CD4-positive, alpha-beta T cell treated with Interleukin-21 for 1 hour (primary cell): ENCODE data around the gene EML2.

Experiments used
- DNase-seq: peaks from one replicate; pipeline ENCODE4 v3.0.0-alpha.2; 2020

EML2 gene

DNA sequence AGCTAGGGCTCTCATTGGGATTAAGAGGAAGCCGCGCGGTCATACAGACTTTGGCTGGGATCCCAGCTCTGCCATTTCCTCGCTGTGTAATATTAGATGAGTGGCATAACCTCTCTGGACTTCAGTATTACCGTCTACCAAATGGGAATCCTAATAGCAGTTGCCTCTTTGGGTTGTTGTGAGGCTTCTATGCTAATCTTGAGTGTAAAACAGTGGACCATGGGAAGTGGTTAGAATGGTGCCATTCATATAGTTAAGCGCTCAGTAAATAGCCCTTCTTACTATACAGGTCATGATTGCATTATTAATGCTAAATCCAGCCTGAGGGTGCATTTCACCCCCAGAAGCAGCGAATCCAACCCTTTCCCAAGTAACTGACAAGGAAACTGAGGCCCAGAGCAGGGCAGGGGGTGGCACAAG is 54.0 kb downstream of the EML2 start:
- DNase-seq, result no peak

DNA sequence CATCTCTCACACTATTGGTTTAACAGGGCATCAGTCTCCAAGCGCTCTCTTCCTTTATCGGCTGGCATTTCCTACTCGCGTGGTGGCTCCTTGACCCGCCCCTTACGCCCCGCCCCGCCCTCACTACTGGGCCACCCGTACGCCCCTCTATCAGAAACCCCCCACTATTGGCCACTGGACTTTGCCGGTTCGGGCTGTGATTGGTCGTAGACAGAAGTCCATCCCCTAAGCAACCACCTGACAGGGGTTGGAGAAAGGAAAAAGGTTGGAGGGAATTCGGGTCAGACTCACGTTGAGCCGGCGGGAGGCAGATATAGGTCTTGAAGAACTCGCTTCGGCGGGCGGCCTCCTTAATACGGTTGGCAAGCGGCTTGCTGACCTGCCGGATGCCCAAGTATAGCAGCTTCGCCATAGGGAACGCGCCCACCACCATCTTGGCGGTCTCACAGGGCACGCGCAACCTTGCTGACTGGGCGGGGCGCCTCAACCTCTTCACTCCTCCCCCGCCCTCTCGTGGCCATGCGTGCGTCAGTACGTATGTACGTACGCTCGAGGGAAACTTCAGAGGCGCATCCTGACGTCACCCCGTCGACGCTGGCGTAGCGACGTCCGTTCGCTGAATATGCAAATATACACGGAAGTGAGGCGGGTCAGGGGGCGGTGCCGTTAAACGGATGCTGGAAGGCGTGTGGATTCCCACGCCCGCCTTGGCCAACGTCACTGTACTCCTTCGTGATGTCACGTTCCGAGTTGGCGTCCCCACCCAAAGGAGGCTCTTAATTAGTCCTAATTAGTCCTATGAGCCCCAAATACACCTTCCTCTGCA is 54.7 kb downstream of the EML2 start, which contains the start of gene OPA3:
Gene OPA3 (minus strand): TSS at position 471 of the 826 bp plus-strand sequence. CDS start 38 bp downstream, at position 433.
- DNase-seq, result peak; percentile 99

DNA sequence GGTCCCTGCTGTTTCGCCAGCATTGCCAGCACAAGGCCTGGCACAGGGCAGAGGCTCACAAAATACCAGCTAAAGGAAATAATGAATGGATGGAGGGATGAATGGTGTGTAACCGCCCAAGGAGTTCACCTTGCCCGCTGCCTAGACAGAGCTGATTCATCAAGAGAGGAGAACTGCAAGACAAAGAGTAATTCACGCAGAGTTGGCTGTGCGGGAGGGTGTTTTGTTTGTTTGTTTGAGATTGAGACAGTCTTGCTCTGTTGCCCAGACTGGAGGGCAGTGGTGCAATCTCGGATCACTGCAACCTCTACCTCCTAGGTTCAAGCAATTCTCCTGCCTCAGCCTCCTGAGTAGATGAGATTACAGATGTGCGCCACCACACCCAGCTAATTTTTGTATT is 57.6 kb downstream of the EML2 start:
- DNase-seq, result no peak

DNA sequence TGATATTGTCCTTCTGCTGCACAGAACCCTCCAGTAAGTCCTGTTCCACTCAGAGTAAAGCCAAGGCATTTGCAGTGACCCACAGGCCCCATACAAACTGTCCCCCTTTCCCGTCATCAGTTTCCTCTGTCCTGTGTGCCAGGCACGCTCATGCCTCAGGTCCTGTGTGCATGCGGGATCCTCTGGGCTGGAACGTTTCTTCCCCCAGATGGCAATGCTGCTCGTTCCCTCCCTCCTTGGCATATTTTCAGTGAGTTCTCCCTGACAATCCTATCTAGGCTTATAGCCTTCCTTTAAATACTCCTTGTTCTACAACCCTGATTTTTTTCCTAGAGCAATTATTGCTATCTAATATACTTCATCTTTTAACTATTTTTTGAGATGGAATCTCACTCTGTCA is 60.3 kb downstream of the EML2 start:
- no peak for DNase-seq

DNA sequence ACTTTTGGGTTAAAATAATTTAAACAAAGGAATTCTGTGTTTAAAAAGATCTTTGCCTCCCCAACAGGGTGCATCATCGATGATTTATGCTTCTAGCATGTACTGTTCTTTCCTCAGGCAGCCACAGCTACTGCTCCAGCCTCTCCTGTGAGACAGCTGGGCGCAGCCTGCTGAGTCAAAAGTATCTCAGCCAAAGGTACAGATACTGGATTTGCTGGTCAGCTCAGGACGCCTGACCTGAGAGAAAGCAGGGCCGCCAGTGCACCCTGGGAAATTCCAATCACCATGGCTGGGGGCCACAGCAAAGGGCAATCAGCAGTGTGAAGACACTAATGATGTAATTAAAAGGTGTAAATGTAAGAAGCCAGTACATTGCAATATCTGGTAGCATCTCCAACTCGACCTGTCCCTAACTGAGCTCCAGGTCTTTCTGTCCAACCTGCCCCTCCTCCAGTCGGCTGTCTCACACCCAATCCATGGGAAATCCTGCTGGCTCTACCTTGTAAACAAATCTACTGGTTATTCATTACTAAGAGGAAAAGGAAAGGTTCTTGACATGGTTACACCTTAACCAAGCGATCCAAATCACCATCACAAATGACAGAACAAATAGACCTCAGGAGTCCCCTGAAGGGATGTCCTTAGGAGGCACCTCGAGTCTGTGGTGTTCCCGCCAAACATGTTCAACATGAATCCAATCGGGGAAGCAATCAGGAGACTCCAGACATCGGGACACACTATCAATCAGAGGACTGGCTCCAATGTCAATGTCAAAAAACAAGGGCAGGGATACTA is 61.9 kb downstream of the EML2 start:
- DNase-seq, result no peak

DNA sequence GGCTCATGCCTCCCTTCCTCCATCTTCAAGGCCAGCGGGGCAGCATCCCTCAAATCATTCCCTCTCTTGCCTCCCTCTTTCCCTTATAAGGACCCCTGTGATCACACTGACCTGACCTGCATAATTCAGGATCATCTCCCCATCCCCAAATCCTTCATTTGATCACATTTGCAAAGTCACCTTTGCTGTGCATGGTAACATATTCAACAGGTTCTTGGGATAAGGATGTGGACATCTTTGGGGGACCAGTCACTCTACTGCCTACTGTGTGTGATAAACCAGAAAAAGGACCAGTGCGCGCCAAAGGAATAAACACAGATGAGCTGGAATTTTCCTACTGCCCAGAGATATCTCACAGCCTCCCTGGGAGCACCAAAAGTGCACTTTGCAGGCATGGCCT is 62.5 kb downstream of the EML2 start:
- no peak for DNase-seq

DNA sequence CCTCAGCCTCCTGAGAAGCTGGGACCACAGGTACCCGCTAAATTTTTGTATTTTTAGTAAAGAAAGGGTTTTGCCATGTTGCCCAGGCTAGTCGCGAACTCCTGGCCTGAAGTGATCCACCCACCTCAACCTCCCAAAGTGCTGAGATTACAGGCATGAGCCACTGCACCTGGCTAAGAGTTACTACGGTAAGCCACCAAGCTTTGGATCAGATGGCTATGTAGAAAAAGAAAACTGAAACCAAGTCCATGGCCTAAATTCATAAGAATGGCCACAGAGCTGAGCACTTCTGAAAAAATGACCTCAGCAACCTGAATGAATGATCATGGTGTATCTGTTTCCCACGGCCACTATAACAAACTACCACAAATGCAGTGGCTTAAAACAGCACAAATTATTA is 64.0 kb downstream of the EML2 start:
- no peak for DNase-seq

DNA sequence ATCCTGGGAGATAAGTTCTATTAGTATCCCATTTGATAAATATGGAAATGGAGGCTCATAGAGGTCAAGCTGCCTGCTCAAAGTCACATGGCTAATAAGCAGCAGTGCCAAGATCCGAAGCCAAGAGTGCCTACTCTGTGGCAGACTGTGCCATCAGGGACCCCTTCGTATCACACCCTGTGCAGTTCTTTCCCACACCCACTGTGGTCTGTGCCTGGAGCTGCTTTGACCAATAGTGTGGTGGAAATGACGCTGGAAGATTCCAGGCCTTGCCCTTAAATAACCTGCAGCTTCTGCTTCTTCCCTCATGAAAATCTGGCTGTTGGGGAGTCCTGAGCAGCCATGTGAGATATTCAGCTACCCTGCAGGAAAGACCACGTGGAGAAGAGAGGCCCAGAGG is 64.7 kb downstream of the EML2 start:
- DNase-seq, result no peak

DNA sequence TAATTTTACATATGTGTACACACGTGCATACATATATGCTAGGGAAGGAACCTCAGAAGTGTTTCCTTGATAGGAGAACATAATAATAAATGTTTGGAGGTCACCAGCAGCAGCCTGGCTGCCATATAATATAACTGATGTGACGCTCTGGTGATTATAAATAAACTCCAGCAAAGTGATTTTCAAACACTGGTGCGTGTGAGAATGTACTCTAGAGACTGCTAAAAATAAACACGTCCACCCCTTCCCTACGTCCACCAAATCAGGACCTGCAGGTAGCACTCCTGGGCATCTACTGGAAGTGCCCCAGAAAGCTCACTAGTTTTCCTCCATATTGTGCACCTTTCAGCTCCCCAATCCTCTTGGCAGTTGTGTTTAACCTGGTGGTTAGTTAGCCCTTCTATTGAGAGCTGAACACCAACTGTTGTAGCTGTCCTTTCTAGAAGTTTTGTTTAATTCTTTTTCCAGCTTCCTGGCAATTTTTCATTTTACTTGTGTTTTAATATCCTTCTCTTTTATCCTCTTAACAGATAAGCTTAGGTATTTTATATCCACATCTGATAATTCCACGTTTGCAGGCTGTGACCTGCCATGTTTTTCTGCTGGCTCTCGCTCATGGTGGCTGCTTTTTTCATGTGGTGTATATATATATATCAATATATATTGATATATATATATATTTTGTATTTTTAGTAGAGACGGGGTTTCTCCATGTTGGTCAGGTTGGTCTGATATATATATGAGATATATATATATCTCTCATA is 67.6 kb downstream of the EML2 start:
- no peak for DNase-seq

DNA sequence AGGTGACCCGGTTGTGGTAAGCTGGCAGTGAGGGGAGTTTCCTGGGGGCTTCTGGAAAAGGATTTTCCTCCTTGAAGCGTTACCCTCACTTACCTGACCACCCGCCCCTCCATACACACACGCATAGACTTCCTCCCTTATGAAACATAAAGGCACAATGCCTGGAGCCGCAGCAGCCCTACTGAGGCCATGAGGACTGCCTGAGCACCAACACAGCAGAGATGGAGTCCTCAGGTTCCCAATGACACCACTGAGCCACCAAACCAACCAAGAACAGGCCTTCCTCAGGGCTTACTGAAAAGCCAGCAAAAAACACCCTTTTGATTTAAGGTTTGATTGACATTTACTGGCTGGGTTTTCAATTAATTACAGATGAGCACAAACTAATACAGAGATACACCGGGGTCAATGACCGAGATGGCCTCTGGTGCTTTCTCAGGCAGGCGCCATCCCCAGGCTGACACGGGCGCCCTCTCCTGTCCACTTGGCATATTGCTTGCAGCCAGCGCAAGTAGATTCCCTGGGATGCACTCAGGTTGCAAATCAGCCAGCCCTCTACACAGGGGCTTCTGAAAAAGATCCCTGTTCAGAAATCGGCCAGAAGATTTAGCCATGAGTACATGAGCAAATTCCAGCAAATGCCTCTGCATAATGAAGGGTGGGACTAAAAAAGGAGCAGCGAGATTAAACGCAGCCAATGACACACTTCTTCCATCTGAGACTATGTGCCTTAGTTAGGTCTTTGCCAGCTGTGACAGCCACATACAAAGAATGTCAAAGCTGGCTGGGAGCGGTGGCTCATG is 69.4 kb downstream of the EML2 start:
- peak; percentile 53 for DNase-seq

DNA sequence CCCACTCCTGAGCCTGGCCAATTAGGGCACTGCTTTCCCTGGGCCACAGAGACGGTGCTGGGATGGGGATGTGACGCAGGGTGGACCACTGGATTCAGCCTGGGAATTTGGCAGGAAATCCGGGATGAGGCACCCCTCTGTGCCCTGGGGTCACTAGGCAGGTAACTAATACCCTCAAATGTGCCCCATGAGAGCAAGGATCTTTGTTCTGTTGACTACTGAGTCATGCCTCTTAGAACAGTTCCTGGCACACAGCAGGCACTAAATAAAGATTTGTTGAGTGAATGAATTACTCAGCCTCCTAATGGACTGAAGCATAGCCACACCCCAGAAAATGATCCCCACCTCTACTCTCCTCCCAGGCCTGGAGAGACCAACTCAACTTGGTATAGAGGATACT is 70.5 kb downstream of the EML2 start:
- no peak for DNase-seq

DNA sequence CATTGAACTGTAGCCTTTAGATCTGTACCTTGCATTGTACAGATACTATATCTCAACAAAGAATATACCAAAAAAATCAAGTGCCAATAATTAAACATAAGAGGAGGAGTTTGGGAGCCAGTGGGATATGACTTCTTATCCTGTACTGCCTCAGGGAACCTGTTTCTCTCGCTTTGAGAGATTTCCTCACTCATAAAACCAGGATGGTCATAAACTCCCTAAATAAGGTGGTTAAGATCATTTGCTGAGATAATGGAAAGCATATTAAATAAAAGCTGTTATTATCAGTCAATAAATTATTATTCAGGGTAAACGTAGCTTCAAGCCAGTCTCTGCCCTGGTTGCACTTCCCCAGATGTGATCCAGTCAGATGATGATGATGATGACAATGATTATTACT is 71.6 kb downstream of the EML2 start:
- no peak for DNase-seq

DNA sequence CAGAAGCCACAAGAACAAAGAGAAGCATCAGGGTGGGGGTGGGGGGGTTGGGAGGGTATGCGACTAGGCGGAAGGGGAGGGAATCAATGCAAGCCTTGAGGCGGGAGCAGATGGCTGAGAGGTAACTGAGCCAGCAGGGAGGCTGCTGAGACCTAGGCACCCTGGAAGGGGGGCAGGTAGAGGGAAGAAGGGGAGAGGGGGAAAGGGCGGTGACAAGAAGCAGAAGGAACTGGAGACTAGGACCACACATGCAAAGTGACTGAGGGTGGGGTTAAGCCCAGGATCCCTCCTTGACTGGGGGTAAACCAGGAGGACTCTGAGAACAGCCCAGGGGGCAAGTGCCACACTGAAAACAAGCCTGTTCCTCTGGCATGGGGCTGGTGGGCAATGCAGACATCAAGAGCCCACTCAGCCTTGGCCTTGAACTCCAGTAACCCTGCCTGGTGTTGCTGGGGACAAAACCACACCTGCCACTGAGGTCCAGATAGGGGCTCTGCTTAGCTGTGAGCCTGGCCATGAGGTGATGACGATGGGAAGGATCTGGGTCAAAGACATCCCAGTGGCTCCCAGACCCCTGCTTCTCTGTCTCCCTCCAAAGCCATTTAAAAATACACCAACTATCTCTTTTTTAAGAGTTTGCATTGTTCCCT is 74.9 kb downstream of the EML2 start:
- DNase-seq, result no peak

DNA sequence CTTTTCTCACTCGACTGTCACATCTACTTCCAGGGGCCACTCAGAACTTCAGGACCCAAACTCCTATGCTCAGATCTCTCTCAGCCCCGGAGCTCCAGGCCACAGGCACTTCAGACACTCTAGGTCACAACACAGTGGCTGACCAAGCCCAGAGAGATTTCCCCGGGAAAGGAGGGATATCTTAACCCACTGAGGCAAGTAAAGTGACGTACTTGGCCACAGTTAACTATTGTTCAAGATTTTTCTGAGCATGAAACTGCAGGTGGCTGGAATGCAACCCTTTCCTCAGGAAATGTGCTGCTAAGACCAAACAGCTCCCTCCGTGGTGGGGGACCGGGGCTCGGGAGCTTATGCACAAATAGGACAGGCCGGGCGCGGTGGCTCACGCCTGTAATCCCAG is 78.5 kb downstream of the EML2 start:
- DNase-seq, result no peak

DNA sequence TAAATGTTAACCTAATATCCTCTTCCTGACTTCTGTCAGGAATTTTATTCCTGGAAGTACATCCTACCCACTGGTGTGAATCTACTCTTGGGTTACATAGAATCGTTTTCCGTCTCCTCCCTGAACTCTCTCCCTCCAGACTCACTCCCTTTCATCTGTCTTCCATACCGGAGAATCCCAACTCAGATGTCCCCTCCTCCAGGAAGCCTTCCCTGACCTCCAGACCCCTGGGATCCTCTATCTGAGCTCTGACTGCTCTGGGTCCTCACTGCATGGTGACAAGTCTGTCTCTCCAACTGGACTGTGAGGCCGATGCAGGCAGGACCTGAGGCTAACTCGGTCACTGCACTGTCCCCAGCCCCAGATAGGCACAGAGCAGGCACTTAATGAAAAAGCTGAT is 79.2 kb downstream of the EML2 start:
- no peak for DNase-seq
